ENCODE measurements around the gene CCDC85A.

DNA sequence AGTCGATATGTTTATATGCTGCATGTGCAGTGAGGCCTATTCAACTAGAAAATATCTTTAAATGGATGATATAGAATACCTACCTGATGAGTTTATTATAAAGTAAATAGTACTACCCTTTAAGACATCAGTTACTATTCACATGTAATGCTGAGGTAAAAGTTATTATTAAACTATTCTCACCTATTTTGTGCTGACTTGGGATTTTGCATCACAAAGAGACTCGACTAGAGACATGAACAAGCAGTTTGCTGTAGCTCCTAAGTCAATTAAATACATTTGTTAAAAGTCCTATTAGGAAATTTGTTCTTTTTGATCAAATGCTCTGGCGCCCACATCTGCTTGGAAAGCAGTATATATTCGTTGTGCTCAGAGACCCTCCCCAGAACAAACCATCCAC lies 164.1 kb downstream of the CCDC85A start:
- TF ChIP-seq, protein P1, sequence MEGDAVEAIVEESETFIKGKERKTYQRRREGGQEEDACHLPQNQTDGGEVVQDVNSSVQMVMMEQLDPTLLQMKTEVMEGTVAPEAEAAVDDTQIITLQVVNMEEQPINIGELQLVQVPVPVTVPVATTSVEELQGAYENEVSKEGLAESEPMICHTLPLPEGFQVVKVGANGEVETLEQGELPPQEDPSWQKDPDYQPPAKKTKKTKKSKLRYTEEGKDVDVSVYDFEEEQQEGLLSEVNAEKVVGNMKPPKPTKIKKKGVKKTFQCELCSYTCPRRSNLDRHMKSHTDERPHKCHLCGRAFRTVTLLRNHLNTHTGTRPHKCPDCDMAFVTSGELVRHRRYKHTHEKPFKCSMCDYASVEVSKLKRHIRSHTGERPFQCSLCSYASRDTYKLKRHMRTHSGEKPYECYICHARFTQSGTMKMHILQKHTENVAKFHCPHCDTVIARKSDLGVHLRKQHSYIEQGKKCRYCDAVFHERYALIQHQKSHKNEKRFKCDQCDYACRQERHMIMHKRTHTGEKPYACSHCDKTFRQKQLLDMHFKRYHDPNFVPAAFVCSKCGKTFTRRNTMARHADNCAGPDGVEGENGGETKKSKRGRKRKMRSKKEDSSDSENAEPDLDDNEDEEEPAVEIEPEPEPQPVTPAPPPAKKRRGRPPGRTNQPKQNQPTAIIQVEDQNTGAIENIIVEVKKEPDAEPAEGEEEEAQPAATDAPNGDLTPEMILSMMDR (conservative IDR thresholded peaks at IDR 0.05; ENCODE audit: low read depth, low read length), result no peak
- TF ChIP-seq POLR2A (IDR thresholded peaks at IDR 0.05; ENCODE audit: low read depth, low read length) (no peak), RFX5 (IDR thresholded peaks at IDR 0.05; ENCODE audit: low read depth, low read length) (no peak), CEBPB (IDR thresholded peaks at IDR 0.05; ENCODE audit: low read depth, low read length) (no peak), RAD21 (IDR thresholded peaks at IDR 0.05; ENCODE audit: low read length) (no peak), FOS (IDR thresholded peaks at IDR 0.05; ENCODE audit: low read depth, low read length) (no peak), MXI1 (IDR thresholded peaks at IDR 0.05; ENCODE audit: borderline replicate concordance, low read depth, low read length) (no peak)
- TF ChIP-seq, protein P2, sequence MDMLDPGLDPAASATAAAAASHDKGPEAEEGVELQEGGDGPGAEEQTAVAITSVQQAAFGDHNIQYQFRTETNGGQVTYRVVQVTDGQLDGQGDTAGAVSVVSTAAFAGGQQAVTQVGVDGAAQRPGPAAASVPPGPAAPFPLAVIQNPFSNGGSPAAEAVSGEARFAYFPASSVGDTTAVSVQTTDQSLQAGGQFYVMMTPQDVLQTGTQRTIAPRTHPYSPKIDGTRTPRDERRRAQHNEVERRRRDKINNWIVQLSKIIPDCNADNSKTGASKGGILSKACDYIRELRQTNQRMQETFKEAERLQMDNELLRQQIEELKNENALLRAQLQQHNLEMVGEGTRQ (IDR thresholded peaks at IDR 0.05; ENCODE audit: low read depth, low read length), result no peak

Data from IMR-90 (cell line).